Measurements from ENCODE around the gene AQP2. TPM values are rescaled to one million over a fixed set of nuclear protein-coding genes. Genes with fewer than 3 reads are reported as not detected.

The AQP2 gene
- 0.36 TPM for total RNA-seq (2021; ENCODE audit: unreplicated experiment)
- polyA plus RNA-seq (2012; ENCODE audit: insufficient read length), result not detected
- Bru-seq, nascent RNA, result percentile 22 among the genes with signal in this experiment
- BruChase-seq, experiment 1, labeled RNA remaining after a 2-hour chase, result percentile 16 among the genes with signal in this experiment
- BruChase-seq, experiment 2, labeled RNA remaining after a 6-hour chase, result percentile 35 among the genes with signal in this experiment
- long read RNA-seq, full-length matches to known transcripts, result 1 of 1 reads
- long read RNA-seq, partial matches to known transcripts, result 0 of 1 reads
- long read RNA-seq, other reads (novel, unspliced or antisense), result 0 of 1 reads

GRCh38 chr12:49950273-49951251, at the start of gene AQP2:
Gene AQP2 (plus strand): TSS chr12:49950737. CDS start chr12:49950831, 94 bp downstream.
- DNase-seq (ENCODE audit: low read depth, low spot score) (no peak), ATAC-seq (no peak)
- Histone ChIP-seq H3K4me1 (ENCODE audit: control insufficient read depth, insufficient read depth, low read length) (peaks cover 5% of the 10 kb centered on the region), H3K9me3 (ENCODE audit: control insufficient read depth, insufficient read depth, low read depth, low read length) (no peaks in the 10 kb centered on the region), H3K4me3 (ENCODE audit: low read depth in 2 of 2, low read length in 2 of 2) (no peak within 1 kb of the TSS), H3K27ac (ENCODE audit: low read length) (peak within 1 kb of the TSS; percentile 31), H3K36me3 (ENCODE audit: control insufficient read depth, insufficient read depth, low read length) (no peaks in the 10 kb centered on the region), H3K27me3 (ENCODE audit: control insufficient read depth, insufficient read depth, low read length) (no peaks in the 10 kb centered on the region)
- intact Hi-C loops (cut with micrococcal nuclease; ENCODE audit: unreplicated experiment) (loop anchor here (10.0 kb wide), 1 partner anchor 176 kb away; no protein-coding TSS in a partner anchor), in situ Hi-C loops (cut with HindIII; ENCODE audit: low pct_unique_long_range_greater_than_20kb, low sequenced_read_pairs) (no loop called here)
- POLR2A ChIA-PET, result interaction anchor here (0.7 kb wide), 1 partner anchor 122 kb away, joined by 3 read pairs; no protein-coding TSS in a partner anchor
- TF ChIP-seq SIN3A (IDR thresholded peaks at IDR 0.05; ENCODE audit: borderline replicate concordance, insufficient read depth, low read depth, low read length), result no peak
- no peak for TF ChIP-seq CTCF (IDR thresholded peaks at IDR 0.05)
- no peak for TF ChIP-seq TCF7L2 (IDR thresholded peaks at IDR 0.05; ENCODE audit: low read depth, low read length)
- TF ChIP-seq REST (IDR thresholded peaks at IDR 0.05; ENCODE audit: insufficient read depth in 1 of 2, low read depth in 2 of 2, low read length in 1 of 2), result no peak
- no peak for TF ChIP-seq POLR2AphosphoS5 (IDR thresholded peaks at IDR 0.05; ENCODE audit: low read depth, low read length)
- no TSS peak for BruUV-seq (replicated peaks)
- CTCF ChIA-PET, result no interaction called here

GRCh38 chr12:49901026-49901425, 49.5 kb upstream of the AQP2 start:
- DNase-seq (ENCODE audit: low read depth, low spot score) (no peak), ATAC-seq (no peak)
- Histone ChIP-seq H3K27me3 (ENCODE audit: control insufficient read depth, insufficient read depth, low read length) (no peaks in the 10 kb centered on the region), H3K36me3 (ENCODE audit: control insufficient read depth, insufficient read depth, low read length) (no peaks in the 10 kb centered on the region), H3K4me3 (ENCODE audit: low read depth in 2 of 2, low read length in 2 of 2) (no peak overlapping the region), H3K9me3 (ENCODE audit: control insufficient read depth, insufficient read depth, low read depth, low read length) (no peaks in the 10 kb centered on the region), H3K27ac (ENCODE audit: low read length) (no peak overlapping the region), H3K4me1 (ENCODE audit: control insufficient read depth, insufficient read depth, low read length) (no peaks in the 10 kb centered on the region)
- ChIA-PET POLR2A (no interaction called here), CTCF (no interaction called here)
- no TSS peak for BruUV-seq (replicated peaks)
- TF ChIP-seq TCF7L2 (IDR thresholded peaks at IDR 0.05; ENCODE audit: low read depth, low read length), result no peak
- TF ChIP-seq REST (IDR thresholded peaks at IDR 0.05; ENCODE audit: insufficient read depth in 1 of 2, low read depth in 2 of 2, low read length in 1 of 2), result no peak
- no peak for TF ChIP-seq SIN3A (IDR thresholded peaks at IDR 0.05; ENCODE audit: borderline replicate concordance, insufficient read depth, low read depth, low read length)
- TF ChIP-seq CTCF (IDR thresholded peaks at IDR 0.05), result no peak
- TF ChIP-seq POLR2AphosphoS5 (IDR thresholded peaks at IDR 0.05; ENCODE audit: low read depth, low read length), result no peak
- in situ Hi-C loops (cut with HindIII; ENCODE audit: low pct_unique_long_range_greater_than_20kb, low sequenced_read_pairs), result no loop called here
- intact Hi-C loops (cut with micrococcal nuclease; ENCODE audit: unreplicated experiment), result no loop called here

Measured in Panc1 (cell line).